Measurements from ENCODE around the gene NCAPG2.

GRCh38 chr7:158589653-158590052 is 115.0 kb downstream of the NCAPG2 start:
- TF ChIP-seq POLR2A (IDR thresholded peaks at IDR 0.05) (no peak), CTCF (IDR thresholded peaks at IDR 0.05) (no peak)
